Astrocyte (in vitro differentiated cells and primary cell): ENCODE measurements around the gene DHH. TPM values are rescaled to one million over a fixed set of nuclear protein-coding genes. Genes with fewer than 3 reads are reported as not detected.

Experiments used
- DNase-seq: peaks from one replicate; pipeline ENCODE4 v3.0.0-alpha.2; 2010; ENCODE audit warnings: low read depth
- FAIRE-seq: peaks from 2 replicates; lab custom pipeline; 2011; peaks lifted over from hg19 to GRCh38; lab: Jason Lieb, UNC
- H2AFZ ChIP-seq: 2 replicates; pipeline ENCODE4 v1.6.0; 2012; ENCODE audit warnings: low read depth, low read length, inconsistent platforms
- H3K27ac ChIP-seq: 2 replicates; pipeline ENCODE4 v1.5.1; 2011; ENCODE audit warnings: low read depth, low read length, inconsistent platforms
- H3K27me3 ChIP-seq: 2 replicates; pipeline ENCODE4 v1.6.0; 2011; ENCODE audit warnings: low read length, inconsistent platforms; ENCODE audit not compliant: insufficient read depth
- H3K36me3 ChIP-seq: 2 replicates; pipeline ENCODE4 v1.5.1; 2011; ENCODE audit warnings: low read length, inconsistent platforms; ENCODE audit not compliant: insufficient read depth
- H3K4me1 ChIP-seq: 2 replicates; pipeline ENCODE4 v1.5.1; 2011; ENCODE audit warnings: low read length, inconsistent platforms; ENCODE audit not compliant: insufficient read depth
- H3K4me2 ChIP-seq: 2 replicates; pipeline ENCODE4 v1.6.0; 2012; ENCODE audit warnings: low read length, inconsistent platforms
- H3K4me3 ChIP-seq: 2 replicates; pipeline ENCODE4 v1.5.1; 2011; ENCODE audit warnings: low read depth, mild to moderate bottlenecking, low read length, inconsistent platforms; ENCODE audit not compliant: insufficient read depth
- H3K79me2 ChIP-seq: 2 replicates; pipeline ENCODE4 v1.6.0; 2012; ENCODE audit warnings: mild to moderate bottlenecking, low read length, inconsistent platforms; ENCODE audit not compliant: insufficient read depth
- H3K9ac ChIP-seq: 2 replicates; pipeline ENCODE4 v1.6.0; 2012; ENCODE audit warnings: mild to moderate bottlenecking, low read length, inconsistent platforms
- H3K9me3 ChIP-seq: 2 replicates; pipeline ENCODE4 v1.5.1; 2012; ENCODE audit warnings: low read depth, mild to moderate bottlenecking, low read length, inconsistent platforms; ENCODE audit not compliant: insufficient read depth
- H4K20me1 ChIP-seq: 2 replicates; pipeline ENCODE4 v1.6.0; 2012; ENCODE audit warnings: low read length, inconsistent platforms; ENCODE audit not compliant: insufficient read depth
- H3K27ac Mint-ChIP-seq: one replicate; pipeline ENCODE4 v1.8.0; 2021; ENCODE audit warnings: mild to moderate bottlenecking, mixed read lengths; ENCODE audit not compliant: unreplicated experiment
- H3K27me3 Mint-ChIP-seq: one replicate; pipeline ENCODE4 v1.8.0; 2021; ENCODE audit warnings: low read depth, mixed read lengths; ENCODE audit not compliant: unreplicated experiment
- H3K36me3 Mint-ChIP-seq: one replicate; pipeline ENCODE4 v1.8.0; 2021; ENCODE audit warnings: low read depth, mixed read lengths; ENCODE audit not compliant: unreplicated experiment
- H3K4me1 Mint-ChIP-seq: one replicate; pipeline ENCODE4 v1.8.0; 2021; ENCODE audit warnings: low read depth, mixed read lengths; ENCODE audit not compliant: unreplicated experiment
- H3K4me3 Mint-ChIP-seq: one replicate; pipeline ENCODE4 v1.8.0; 2021; ENCODE audit warnings: mild to moderate bottlenecking, moderate library complexity, mixed read lengths; ENCODE audit not compliant: unreplicated experiment
- H3K9me3 Mint-ChIP-seq: one replicate; pipeline ENCODE4 v1.8.0; 2021; ENCODE audit warnings: mild to moderate bottlenecking, mixed read lengths; ENCODE audit not compliant: unreplicated experiment
- EZH2 ChIP-seq: IDR thresholded peaks from 2 replicates; pipeline ENCODE4 v1.6.1; 2012; ENCODE audit warnings: mild to moderate bottlenecking, low read length, inconsistent platforms; ENCODE audit not compliant: insufficient read depth
- total RNA-seq: library from RNA; stranded (reverse); gene quantifications from 2 replicates; pipeline ENCODE4 v1.2.1, GENCODE V29; 2021
- TF ChIP-seq, protein P1 (sequence below): IDR thresholded peaks from 2 replicates; pipeline ENCODE4 v1.5.1; 2011; ENCODE audit warnings: low read depth, mild to moderate bottlenecking, inconsistent platforms, low read length, moderate library complexity; ENCODE audit not compliant: insufficient read depth

The DHH gene
- total RNA-seq, 1 donor from 2014 or later = 0.16 TPM

- no peak overlapping the region for H3K9ac ChIP-seq
- no peak overlapping the region for H3K27ac ChIP-seq
- Mint-ChIP-seq H3K27me3 (peaks cover 34% of the 10 kb centered on the region), H3K4me1 (peaks cover 9% of the 10 kb centered on the region), H3K9me3 (no peaks in the 10 kb centered on the region), H3K36me3 (peaks cover 3% of the 10 kb centered on the region), H3K27ac (peak overlapping the region; percentile 79), H3K4me3 (peak overlapping the region; percentile 69)
- H3K36me3 ChIP-seq = no peaks in the 10 kb centered on the region
- peaks cover 22% of the 10 kb centered on the region for H4K20me1 ChIP-seq
- no peak for FAIRE-seq
- H3K4me2 ChIP-seq = peak overlapping the region; percentile 84
- H3K9me3 ChIP-seq = no peaks in the 10 kb centered on the region
- H3K4me1 ChIP-seq = peaks cover 32% of the 10 kb centered on the region
- peak; percentile 32 for DNase-seq
- no peaks in the 10 kb centered on the region for H3K79me2 ChIP-seq
- H3K27me3 ChIP-seq = peaks cover 54% of the 10 kb centered on the region
- H3K4me3 ChIP-seq = peak overlapping the region; percentile 47
- TF ChIP-seq, protein P1, sequence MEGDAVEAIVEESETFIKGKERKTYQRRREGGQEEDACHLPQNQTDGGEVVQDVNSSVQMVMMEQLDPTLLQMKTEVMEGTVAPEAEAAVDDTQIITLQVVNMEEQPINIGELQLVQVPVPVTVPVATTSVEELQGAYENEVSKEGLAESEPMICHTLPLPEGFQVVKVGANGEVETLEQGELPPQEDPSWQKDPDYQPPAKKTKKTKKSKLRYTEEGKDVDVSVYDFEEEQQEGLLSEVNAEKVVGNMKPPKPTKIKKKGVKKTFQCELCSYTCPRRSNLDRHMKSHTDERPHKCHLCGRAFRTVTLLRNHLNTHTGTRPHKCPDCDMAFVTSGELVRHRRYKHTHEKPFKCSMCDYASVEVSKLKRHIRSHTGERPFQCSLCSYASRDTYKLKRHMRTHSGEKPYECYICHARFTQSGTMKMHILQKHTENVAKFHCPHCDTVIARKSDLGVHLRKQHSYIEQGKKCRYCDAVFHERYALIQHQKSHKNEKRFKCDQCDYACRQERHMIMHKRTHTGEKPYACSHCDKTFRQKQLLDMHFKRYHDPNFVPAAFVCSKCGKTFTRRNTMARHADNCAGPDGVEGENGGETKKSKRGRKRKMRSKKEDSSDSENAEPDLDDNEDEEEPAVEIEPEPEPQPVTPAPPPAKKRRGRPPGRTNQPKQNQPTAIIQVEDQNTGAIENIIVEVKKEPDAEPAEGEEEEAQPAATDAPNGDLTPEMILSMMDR = peak; percentile 18
- TF ChIP-seq EZH2 = peak; percentile 63
- H2AFZ ChIP-seq = peak overlapping the region; percentile 65
Measured at GRCh38 chr12:49089821-49090773, 4.5 kb downstream of the DHH start.

DNA sequence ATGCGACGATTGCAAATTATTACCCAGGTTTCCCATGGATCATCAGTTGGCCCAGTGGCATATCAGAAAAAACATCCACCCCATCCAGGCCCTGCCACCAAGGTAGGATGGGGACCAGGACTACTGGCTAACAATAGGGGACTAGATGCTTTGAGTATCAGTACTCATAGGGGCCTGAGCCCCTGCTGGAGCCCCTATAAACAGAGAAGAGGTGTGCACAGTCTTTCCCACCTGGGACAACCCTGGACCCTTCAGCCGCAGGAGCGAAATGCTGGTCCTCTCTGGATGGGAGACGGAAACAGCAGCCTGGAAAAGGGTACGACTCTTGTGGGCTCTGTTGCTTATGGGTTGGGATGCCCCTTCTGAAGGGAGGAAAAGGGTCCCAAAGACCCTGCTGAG is 5.7 kb downstream of the DHH start:
- Mint-ChIP-seq H3K36me3 (no peaks in the 10 kb centered on the region), H3K9me3 (no peaks in the 10 kb centered on the region), H3K27ac (no peak overlapping the region), H3K27me3 (peaks cover 29% of the 10 kb centered on the region), H3K4me3 (no peak overlapping the region), H3K4me1 (peaks cover 9% of the 10 kb centered on the region)
- no peak overlapping the region for H3K27ac ChIP-seq
- DNase-seq = no peak
- no peaks in the 10 kb centered on the region for H3K9me3 ChIP-seq
- H4K20me1 ChIP-seq = peaks cover 17% of the 10 kb centered on the region
- H3K79me2 ChIP-seq = no peaks in the 10 kb centered on the region
- peaks cover 22% of the 10 kb centered on the region for H3K4me1 ChIP-seq
- no peak overlapping the region for H3K4me2 ChIP-seq
- no peak for TF ChIP-seq EZH2
- TF ChIP-seq, protein P1 = no peak
- peaks cover 44% of the 10 kb centered on the region for H3K27me3 ChIP-seq
- H3K4me3 ChIP-seq = no peak overlapping the region
- no peak overlapping the region for H2AFZ ChIP-seq
- FAIRE-seq = no peak
- H3K36me3 ChIP-seq = no peaks in the 10 kb centered on the region
- no peak overlapping the region for H3K9ac ChIP-seq
